HL-60/S4 treated with retinoic acid at 250 ng/mL for 4 days and 3 days (cell line): ENCODE measurements around the gene SRPRB.
"Not testable (repeated sequence)": the region's sequence is repeated elsewhere in the genome, so short reads cannot be mapped to it uniquely, and the experiment has no call there.

ENCODE experiments used
- in situ Hi-C: fragments of 300-500 bp; cut with MboI; formaldehyde crosslinking; loops from 2 replicates; pipeline ENCODE4 v1.7.0; 2022; ENCODE audit warnings: low sequenced_read_pairs

Gene SRPRB

DNA sequence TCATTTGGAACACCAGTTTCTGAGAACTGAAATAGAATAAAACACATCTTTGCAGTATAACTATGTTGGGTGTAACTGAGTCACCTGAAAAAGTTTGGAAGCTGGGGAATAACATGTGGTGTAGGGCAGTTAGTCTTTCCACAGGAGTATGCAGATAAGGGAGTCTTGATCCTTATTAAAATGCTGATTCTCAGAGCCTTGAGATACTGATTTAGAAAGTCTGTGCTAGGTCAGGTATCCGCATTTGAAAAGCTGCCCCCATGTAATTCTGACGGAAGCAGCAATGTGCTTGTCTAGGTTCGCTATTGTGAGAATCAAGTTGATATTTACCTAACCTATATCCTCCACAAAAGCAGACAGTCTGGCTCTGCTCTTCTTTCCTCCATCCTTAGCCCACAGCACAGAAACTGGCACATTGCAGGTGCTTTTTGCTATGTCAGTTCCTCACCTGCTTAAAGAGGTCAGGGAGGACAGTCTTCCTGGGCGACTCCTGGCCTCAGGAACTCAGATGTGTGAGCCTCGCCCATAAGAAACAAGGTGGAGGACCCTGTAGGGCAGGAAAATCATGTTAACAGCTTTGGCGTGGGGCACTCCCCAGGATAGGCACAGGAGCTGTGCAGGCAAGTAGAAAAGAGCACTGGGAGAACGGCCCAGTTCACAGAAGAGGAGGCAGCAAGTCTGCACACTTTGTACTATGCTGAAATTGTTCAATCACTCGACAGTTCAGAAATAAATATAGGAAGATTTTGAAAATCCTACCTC lies 27.6 kb upstream of the SRPRB start:
- in situ Hi-C loops: no loop called here

DNA sequence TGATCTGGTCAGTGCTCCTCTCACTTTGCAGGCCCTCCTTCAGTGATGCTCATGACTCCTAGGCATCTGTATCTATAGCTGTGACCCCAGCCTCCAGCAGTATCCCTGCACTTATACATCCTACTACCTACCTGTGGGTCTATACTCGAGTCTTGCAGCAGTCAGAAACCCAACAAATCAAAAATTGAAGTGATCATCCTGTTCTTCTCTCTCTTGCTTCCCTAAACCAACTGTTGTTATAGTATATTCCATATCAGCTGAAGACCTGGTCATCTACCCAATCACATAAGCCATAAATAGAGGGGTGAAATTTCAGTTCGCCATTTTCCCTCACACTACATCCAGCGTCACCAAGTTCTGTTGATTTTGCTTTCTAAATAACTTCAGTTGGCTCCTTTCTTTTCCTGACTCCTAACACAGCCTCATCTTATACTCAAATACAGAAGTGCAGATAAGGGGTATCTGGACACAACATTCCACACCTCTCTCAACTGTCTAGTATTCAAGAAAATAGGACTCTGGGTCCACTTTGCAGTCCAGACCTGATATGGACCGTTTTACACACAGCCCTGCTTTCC lies 25.9 kb upstream of the SRPRB start:
- in situ Hi-C loops: no loop called here

DNA sequence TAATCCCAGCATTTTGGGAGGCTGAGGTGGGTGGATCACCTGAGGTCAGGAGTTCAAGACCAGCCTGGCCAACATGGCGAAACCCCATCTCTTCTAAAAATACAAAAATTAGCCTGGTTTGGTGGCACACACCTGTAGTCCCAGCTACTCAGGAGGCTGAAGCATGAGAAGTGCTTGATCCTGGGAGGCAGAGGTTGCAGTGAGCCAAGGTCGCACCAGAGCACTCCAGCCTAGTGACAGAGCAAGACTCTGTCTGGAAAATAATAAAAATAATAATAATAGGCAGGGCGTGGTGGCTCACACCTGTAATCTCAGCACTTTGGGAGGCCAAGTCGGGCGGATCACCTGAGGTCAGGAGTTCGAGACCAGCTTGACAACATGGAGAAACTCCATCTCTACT lies 24.9 kb upstream of the SRPRB start:
- in situ Hi-C loops: not testable (repeated sequence)

DNA sequence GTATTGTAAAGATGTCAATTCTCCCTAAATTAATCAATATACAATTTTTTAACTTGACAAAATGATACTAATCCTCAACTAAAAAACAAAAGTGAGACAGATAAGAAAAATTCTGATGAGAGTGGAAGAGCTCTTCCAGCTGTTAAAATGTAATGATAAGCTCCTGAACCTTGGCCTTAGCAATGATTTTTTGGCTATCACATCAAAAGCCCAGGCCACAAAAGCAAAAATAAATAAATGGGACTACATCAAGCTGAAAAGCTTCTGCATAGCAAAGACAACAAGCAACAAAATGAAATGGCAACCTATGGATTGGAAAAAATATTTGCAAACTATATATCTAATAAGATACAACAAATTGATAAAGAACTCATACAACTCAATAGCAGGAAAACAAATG lies 24.0 kb upstream of the SRPRB start:
- in situ Hi-C loops: no loop called here

DNA sequence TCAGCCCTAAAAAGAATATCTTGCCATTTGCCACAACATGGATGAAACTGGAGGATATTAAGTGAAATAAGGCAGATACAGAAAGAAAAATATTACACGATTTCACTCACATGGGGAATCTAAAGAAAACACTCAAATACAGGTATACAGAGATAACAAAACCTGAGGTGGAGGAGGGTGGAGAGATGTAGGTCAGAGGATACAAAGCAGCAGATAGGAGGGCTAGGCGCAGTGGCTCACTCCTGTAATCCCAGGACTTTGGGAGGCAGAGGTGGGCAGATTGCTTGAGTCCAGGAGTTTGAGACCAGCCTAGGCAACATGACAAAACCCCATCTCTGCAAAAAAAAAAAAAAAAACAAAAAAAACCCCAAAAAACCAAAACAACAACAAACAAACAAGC lies 23.2 kb upstream of the SRPRB start:
- in situ Hi-C loops: no loop called here

DNA sequence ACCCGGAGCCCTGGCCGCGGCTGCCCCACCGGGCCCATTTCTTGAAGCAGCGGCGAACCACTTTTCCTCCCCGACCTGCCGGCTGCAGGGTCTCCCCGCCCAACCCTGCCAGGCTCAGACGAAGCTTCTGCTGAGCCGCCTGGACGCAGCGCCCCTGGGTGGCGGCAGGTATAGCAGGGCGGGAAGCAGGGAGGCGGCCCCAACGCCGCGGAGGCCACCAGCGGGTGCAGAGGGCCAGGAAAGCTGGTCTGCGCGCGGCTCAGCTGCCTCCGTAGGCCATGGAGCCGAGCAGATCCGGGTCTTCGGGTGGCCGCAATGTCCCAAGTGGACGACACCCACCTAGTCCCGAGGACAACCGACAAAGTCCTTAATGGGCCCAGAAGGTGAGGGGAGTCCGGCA lies 21.9 kb upstream of the SRPRB start:
- in situ Hi-C loops: no loop called here

DNA sequence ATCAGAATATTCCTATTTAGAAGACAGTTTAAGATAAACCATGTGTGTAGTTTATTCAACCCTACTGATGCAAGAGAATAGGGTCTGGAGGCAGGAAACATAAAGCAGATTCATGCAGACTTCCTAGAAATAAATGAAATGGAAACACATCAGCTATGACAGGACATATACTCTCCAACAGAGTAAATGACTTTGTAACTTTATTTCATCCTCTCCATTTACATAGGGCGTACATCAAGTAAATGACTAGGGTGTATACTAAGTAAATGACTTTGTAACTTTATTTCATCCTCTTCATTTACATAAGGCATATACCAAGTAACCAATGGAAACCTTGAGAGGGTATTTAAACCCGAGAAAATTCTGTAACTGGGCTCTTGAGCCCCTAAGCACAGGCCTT lies 17.6 kb upstream of the SRPRB start:
- in situ Hi-C loops: no loop called here

DNA sequence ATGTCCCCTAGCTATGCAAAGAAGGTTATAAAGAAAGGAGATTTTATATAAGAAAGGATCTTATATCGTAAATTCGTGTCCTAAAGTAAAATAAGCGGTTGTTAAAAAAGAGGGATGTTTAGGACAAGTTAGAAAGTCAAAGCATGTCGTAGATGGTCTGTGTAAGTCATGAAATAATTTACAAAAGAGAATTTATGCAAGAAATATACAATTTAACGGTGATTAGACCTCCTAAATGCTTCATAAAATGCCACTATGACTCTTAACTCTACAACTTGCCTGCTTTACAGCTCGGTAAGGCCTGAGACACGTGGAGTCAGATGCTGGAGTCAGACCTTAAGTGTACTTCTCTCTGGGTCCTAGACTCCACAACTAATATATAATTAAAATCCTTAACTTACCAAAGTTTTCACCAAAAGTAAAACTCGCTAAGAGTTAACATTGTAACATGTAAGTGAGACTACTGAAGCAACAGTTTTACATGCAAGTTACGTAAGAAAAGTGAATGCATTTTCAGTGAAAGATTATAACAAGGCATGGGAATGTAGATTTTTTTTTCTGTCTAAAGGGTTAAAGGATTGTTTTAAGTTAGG lies 13.3 kb upstream of the SRPRB start:
- in situ Hi-C loops: no loop called here

DNA sequence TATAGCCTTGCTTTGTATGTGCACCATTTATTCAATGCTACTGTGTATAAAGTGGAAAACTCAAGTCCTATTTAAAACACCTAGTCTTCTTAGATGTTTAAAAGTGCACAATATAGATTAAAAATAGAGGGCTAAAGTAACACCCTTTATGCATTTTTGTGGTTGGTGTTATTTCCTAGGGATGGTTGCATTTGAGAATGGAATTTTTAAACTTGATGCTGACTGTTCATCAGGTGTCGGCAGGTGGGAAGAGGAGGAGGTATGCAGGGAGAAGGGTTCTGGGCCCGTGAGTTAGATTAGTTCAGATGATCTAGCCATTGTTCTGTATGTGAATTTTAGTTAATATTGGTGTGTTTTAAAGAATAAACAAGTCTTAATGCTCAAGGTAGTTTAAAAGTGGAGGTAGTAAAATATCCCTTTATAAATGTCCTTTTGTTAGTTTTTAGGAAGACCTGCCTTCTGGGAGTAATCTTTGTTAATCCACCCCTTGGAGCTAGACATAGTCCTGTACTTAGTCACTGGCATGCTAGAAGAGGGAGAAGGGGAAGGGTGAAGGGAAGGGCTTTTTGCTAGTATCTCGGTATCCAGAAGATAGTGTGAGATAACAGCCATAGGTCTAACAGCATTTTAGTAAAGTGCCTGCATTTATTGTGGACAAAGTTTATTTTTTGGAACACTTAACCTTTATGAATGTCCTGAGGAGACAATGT lies 8.1 kb upstream of the SRPRB start:
- in situ Hi-C loops: no loop called here

DNA sequence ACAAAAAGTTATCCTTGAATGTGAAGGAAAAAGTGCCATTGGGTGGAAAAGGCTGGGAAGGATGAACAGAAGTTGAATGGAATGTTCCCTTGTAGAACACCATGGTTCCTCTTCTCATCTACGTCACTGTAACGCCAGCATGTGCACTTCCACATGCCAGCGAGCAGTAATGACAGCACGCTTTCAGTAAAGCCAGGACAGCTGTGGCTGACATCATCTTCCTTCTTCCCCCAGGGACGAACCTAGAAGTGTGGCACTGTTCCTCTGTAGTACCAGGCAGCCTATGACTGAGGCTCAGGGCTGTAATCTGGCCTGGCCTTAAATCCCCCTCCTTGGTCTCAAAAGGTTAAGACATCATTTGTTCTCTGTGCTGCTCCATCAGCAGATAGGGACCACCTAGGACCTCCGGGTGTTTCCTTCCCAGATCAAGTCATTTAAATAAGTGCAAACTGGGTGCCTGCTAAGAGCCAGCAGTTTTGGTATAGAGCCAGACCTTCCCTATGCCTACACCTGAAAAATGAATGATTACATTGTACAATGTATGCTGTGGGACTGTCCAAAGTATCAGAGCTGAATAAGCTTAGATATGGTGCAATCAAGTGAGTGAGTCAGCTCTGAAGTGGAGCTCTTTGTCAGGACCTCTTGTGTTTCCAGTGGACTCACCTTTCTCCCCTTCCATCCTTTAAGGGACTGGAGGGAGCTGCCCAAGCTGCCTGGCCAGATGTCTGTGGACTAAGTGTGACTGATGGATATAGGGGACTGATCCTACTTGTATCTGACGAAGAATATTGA lies 5.6 kb upstream of the SRPRB start:
- in situ Hi-C loops: loop anchor here (25.0 kb wide), 1 partner anchor 412 kb away; no protein-coding TSS in a partner anchor

DNA sequence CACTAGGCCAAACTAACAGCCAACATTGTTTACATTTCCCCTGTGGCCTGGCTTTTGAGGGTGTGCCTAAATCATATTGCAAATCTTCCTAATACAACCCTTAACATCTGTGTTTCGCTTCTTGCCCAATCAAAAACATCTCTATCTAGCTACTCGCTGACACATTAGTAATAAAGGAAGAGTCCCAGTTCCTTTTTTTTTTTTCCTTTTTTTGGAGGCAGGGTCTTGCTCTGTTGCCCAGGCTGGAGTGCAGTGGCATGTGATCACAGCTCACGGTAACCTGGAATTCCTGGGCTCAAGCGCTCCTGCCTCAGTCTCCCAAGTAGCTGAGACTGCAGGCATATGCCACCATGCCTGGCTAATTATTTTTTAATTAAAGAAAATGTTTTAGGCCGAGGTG lies 2.1 kb upstream of the SRPRB start:
- in situ Hi-C loops: loop anchor here (25.0 kb wide), 1 partner anchor 409 kb away; no protein-coding TSS in a partner anchor

DNA sequence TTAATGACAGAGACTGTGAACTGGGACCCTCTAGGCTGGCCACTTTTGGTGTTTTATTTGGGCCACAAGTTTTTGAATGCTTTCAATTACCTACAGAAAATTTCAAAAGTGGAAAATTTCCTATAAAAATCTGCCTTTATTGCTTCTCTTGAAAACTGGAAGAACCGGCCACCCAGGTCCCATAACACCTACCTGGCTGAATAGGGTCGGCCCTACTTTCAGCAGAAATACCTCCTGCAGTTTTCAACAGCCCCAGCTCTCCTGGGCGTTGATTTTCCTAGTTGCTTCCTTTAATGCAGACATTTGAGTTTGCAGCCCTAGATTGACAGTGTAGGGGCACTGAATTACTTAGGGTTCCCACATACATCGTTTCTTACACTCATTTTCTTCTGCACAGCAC lies 719 bp upstream of the SRPRB start:
- in situ Hi-C loops: loop anchor here (25.0 kb wide), 1 partner anchor 407 kb away; no protein-coding TSS in a partner anchor

DNA sequence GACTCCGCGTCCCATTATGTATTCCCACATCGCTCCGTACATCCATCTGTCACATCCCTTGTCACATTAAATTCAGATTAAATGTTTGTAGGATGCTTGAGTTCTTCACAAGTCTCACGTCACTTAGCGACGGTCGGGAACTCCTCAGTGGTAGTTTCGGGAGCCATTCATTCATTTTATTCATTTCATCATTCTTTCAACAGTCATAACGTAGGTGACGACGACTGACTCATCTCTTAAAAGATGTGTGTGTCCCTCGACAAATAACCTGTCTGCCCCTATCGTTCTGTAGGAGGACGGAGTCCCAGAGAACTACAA lies 272 bp upstream of the SRPRB start:
- in situ Hi-C loops: loop anchor here (25.0 kb wide), 1 partner anchor 407 kb away; no protein-coding TSS in a partner anchor

DNA sequence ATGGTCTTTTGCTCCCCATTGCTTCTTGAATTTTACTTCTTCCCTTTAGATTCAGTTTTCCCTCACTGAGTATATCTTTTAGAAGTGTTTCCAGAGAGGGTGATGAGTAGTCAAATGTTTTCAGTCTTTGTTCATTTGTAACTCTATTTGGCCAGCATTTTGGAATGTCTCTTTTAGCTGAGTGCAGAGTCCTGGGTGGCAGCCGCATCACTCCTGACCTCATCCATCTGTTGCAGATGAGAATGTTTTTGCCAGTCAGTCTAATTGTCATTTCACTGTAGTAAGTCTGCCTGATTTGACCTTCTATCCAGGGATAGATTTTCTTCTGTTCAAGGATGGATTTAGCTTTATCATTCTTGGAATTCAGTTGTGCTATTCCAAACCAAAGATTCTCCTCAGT lies 7.3 kb downstream of the SRPRB start:
- in situ Hi-C loops: loop anchor here (10.0 to 25.0 kb wide), 2 partner anchors 112 to 399 kb away; no protein-coding TSS in a partner anchor

DNA sequence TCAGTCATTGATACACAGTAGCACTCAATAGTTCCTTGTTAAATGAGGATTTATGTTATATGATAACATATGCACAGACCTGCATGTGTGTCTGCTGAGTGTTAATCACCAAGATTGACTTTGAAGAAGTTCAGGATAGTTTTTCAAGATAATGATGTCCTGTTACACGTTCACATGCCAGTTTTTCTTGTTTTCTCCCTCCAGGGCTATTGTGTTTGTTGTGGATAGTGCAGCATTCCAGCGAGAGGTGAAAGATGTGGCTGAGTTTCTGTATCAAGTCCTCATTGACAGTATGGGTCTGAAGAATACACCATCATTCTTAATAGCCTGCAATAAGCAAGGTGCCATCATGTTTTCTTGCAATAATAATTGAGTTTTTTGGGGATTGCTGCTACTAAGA lies 9.8 kb downstream of the SRPRB start:
- in situ Hi-C loops: loop anchor here (10.0 to 25.0 kb wide), 2 partner anchors 109 to 397 kb away; no protein-coding TSS in a partner anchor

DNA sequence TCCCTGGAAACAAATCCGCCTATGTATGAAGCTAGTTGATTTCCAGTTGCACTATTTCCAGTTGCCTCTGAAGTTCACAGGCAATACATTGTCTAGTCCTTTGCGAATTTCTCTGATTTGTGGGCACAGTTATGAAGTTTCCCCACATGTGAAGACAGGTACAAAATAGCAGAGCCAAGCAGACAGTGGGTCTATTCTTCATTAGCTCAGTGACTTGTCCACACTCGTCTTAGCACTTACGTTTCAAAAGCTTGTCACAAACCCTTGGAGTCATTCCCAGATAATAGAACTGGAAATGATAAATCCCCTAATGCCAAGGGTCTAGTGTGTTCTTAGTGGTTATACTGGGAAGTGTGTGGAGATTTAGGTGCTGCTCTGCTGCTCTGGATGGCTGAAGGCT lies 14.5 kb downstream of the SRPRB start:
- in situ Hi-C loops: loop anchor here (25.0 kb wide), 1 partner anchor 392 kb away; no protein-coding TSS in a partner anchor

DNA sequence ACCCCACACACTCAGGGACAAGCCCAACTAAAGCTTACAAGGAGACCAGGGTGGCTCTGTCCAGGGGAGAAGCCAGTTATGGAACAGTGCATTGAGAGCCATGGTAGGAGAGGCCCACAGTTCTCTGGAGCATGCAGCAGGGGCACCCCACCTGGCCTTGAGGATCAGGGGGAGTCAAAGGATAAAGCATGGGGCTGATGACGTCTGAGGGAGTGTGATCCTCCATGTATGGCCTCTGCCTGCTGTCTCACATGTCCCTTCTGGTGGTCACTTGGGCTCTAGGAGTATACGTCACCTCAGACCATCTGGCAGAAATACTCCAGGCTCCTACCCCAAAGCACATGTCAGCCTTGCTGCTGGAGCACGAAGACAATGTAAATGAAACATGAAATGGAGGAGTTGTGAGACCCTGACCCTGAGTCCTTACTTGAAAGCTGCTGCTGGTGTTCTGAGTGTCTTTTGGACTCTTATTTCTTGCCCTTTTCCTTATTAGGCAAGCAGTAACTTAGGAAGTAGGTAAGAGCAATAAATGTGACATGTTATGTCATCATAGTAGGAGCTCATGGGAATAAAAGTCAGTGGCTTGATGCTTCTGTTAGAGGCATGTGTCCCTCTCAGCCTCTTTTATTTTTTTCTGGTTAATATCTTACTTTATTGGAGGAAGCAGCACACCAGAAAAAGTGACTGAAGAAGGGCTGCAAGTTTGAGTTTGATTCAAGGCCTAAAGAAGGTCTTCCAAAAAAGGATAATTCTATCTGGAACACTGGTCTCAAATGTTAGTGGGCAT lies 15.5 kb downstream of the SRPRB start:
- in situ Hi-C loops: loop anchor here (25.0 kb wide), 1 partner anchor 391 kb away; no protein-coding TSS in a partner anchor

DNA sequence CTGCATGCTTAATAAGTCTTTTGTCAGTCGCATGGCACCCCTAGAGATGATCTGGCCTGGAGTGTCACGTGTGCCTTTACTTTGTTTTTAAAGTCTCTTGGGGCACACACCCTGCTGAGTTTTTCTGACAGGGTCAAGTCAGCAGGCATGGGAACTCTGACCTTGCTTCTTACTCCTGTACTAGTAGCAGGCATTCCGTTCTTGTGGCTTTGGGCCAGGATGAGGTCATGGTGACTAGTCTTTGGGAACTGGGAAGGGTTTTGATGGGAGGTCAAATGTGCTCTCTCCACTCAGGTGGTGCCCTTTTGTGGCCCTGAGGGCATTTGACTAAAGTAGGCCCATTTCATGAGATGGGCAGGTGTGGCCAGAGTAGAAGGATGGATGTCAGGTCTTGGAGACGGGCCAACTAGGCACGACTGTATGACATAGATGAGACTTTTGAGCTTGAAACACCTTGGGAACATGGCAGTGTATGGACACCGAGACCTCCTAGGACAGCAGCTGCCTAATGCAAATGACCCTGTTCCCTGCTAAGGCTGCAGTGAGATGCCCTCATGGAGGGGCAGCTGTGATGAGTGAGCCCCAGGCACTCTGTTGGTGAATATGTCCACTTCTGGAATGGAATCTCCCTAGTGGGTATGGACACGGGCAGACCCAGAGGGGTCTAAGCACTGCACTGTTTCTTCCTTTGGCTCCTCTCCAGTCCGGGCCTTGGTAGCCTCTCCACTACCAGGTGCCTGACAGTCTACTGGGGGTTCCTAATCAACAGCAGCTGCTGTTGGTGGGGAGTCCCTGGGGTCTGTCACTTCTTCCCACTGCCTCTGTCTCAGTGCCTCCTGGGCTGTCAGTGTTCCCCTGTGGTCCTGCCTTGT lies 16.4 kb downstream of the SRPRB start:
- in situ Hi-C loops: loop anchor here (25.0 kb wide), 1 partner anchor 390 kb away; no protein-coding TSS in a partner anchor
